T-helper 2 cell treated with Interferon-gamma antibody and Interleukin-4, amounts not matched to agents 100 ng/mL and 5 ng/mL, for 36 hours (primary cell): ENCODE data around the gene DTD1. TPM values are rescaled to one million over a fixed set of nuclear protein-coding genes. Genes with fewer than 3 reads are reported as not detected.

ENCODE experiments used
- intact Hi-C: fragments of 100-400 bp; cut with micrococcal nuclease; formaldehyde crosslinking; loops from one replicate; pipeline ENCODE4 v1.15.1; 2023
- total RNA-seq: library from RNA; stranded (reverse); gene quantifications from 2 replicates; pipeline ENCODE4 v1.2.3, GENCODE V29; 2022

The DTD1 gene
- total RNA-seq, 1 donor from 2014 or later: 28.0 TPM

DNA sequence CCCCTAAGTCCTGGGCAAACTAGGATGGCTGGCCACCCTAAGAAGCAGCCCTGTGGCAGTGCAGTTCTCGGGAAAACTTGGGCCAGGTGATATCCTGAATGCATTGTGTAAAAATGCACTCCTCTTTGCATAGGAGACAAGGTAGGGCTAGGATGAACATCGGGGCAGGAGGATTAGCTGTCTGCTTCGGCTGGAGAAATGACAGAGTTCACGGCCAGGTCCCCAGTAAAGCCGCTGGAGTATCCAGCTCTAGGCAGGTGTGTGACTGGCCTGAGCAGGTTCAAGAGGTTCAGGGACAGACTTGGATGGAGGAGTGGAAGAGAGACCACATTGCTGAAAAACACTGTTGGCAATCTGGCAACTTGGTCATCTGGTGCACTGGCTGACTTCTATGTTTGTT, 26.4 kb downstream of the DTD1 start:
- intact Hi-C loops: no loop called here

DNA sequence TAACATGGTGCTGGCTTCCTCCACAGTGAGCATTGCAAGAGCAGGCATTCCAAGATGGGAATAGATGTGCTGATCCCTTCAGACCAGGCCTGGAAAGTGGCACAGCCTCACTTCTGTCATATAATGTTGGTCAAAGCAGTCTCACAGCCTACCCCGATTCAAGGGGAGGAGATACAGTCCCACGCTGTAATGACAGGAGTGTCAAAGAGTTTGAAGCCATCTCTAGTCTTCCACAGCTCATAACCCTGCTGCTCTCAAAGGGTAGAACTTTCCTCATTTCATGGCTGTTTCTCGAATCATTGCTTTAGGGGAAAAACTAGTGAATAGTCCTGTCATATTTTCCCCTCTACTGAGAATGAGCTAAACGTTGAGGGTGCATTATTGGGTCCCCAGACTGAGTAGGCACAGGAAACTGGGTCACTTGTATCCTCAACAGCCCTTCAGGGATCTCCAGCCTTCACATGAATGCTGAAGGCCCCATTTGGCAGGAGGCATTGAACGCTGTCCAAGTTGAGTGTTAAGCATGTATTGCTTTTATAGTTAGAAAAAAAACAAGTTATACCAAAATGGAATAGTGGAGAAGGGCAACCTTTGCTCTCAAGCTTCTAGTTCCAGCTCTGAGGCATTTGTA, 27.3 kb downstream of the DTD1 start:
- intact Hi-C loops: no loop called here

DNA sequence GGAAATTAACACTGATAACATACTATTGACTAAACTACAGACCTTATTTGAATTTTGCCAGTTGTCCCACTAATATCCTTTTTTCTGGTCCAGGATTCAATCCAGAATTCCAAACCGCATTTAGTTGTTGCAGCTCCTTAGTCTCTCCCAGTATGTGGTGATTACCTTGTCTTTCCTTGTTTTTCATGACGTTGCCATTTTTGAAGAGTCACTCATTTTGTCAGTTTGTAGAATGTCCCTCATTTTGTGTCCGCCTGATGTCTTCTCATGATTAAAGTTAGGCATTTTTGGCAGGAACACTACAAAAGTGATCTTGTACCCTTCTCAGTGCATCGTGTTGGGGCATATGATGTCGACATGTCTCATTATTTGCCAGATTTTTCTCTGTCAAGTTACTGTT, 33.1 kb downstream of the DTD1 start:
- intact Hi-C loops: no loop called here

DNA sequence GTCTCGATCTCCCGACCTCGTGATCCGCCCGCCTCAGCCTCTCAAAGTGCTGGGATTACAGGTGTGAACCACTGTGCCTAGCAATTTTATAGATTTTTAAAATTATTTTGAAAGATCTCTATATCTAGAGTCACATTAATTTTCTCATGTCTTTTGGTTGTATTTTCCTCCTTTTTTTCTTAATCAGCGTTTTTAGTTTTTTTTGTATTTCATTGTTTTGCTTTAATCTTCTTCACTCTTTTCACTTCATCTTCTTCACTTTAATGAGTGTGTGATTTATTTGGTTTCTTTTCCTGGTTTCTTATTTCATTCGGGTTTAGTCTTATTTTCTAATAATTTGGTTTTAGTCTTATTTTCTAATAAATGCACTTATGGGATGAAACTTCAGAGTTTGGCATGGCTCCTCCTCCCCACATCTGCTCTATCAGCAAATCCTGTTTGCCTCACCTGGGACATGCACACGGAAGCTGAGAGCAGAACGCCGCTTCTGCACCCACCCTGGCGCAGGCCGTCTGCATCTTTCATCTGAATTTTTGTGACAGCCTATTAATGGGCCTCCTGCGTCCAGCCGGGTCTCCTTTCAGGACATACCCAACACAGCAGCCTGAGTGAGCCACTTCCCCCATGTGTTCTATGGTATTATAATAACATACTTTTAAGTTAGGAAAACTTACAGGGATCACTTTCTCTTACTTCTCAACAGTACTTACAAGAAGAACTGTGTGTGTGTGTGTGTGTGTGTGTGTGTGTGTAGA, 35.5 kb downstream of the DTD1 start:
- intact Hi-C loops: no loop called here

DNA sequence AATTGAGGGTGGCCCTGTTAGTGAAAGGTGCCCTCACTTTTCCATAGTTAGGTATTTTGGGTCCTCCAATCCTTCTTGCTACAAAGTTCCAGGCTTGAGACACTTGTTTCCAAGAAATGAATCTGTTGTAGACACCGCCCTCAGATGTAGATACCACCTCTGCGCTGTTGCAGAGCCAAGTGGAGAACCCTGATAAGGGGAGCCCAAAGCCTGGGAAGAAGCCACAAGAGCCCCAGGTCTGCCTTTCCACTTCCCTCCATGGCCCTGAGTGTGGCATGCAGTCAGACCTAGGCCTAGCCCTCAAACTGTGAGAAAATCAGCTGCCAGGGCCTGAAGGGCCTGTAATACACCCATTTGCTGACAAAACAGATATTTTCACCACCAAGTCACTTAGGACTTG, 37.1 kb downstream of the DTD1 start:
- intact Hi-C loops: no loop called here

DNA sequence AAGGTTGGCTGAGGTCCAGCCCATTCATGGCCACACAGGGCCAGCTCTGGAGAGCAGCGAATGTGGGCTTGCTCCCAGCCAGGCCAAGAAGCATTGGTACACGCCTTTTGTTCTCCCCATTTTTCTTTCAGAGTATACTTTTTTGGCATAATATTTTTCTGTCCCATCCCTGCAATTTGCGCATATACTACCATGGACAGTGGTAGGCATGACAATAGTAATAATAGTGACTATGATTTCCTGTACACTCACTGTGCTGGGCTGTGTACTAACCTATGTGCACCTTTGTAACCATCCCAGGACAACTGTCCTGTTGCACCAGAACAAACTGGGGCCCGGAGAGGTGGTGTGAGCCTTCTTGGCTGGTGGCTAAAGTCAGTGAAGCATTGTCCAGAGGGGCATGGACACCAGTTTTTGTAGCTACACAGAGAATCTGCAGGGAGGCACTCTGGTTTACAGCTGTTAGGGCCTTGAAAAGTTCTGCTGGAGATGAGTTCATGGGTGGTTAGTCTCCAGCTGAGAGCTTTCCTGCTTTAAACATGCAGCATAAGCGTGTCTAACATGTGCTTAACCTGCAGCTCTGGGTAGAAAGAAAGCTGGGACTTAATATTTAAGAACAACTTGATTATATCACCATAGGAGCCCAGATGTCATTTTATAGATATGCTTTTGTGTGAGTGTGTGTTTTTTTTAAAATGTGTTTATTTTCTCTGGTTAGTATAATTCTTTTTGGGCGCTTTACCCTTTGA, 38.2 kb downstream of the DTD1 start:
- intact Hi-C loops: no loop called here

DNA sequence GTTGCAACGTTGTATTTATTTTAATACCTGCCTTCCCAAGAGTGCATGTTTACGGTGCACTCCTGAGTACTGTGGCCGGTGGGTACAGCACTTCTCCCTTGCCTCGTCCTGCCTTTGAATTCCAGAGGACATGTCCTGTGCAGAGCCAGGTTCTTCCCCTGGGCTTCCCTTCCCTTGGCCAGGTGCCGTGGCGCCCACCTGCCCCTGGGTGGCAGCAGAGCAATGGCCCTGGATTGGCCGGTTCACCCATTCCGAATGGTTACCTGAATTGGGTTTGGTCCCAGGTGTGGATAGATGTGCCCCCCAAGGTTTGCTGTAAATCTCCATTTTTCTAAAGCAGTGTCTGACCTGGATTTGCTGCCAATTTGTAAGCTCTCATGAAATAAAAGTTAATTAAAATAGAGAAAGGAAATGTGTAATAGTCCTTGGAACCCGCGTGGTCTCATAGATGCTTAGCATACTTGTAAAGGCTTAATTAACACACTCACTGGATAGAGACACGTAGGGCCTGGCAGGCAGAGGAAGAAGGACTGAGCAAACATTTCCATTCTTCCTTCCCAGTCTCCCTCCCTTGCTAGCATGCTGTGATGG, 40.6 kb downstream of the DTD1 start:
- intact Hi-C loops: no loop called here

DNA sequence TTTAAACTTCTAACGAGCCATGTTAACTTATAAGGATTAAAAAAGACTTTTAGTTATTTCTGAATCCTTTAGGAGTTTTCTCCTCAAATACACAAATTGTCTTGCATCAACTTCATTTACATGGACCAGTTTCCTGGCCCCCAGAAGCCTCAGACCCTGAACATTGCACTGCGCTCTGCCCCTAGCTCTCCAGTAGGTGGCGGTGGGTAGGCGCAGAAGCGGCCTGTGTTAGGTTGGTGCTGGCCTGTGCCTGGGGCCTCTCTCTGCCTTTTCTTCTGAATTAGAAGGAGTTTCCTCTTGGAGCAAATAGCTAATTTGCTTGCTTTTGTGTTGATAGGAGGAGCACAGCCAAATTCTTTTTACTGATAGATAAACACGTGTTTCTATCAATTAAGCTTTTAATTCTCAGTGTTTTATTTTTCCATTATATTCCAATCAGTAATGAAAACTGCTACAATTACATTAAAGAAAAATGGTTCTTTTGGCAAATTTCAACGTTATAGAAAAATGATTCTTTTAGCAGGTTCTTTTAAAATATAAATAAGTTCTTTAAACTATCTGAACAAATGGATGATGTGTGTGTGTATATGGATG, 44.4 kb downstream of the DTD1 start:
- intact Hi-C loops: loop anchor here (2.0 to 5.0 kb wide), 2 partner anchors 220 to 425 kb away; no protein-coding TSS in a partner anchor

DNA sequence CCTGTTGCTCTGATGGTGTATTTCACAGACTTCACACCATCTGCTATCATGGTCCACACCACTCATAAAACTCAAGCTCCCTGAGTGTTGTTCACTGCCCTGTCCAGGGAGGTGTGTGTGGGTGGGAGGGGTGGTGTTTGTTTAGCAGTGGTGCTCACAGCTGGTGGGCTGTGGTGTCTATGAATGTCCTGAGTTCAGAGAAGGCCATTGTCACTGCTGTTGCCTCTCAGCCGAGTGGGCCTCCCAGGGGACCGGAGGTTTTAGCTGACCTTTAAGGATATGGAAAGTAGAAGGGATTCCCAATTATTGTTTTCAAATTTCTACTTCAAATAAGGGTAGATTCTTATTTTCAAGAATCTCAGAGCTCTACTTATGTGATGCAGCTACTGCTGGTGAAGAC, 45.6 kb downstream of the DTD1 start:
- intact Hi-C loops: loop anchor here (2.0 to 5.0 kb wide), 2 partner anchors 221 to 423 kb away; no protein-coding TSS in a partner anchor

DNA sequence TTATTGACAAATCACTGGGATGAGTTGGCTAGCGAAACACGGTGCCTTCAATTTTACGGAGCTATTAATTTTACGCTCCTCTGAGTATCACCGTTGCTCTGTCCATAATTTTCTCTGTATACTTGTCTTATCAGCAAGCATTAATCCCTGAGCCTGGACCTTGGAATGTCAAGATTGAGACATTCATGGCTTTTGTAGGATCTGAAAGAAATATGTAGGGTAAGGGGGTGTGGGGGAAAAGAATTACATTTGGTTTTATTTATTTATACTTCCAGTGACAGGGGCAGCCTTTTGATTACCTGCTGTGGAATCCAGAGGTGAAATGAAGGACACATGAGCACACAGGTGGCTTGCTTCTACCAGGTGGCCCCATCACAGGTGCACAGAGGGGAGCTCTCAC, 46.6 kb downstream of the DTD1 start:
- intact Hi-C loops: loop anchor here (5.0 kb wide), 1 partner anchor 222 kb away; no protein-coding TSS in a partner anchor

DNA sequence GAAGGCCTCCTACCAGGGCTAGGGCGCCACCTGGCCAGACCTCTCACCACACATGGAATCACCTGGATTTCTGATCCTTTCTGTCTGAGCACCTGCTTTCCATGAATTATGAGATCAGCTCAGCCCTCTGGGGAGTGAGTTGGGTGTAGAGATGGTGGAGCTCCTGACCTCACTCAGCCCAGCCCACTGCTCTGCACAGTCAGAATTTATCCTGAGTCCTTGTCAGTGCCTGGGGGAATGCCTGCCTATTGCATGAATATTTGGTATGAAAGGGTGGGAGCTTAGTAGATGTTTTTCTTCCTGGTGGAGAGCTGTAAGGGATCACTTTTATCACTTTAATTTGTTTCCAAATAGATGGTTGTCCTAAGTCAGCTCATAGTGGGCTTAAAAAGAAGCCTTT, 47.5 kb downstream of the DTD1 start:
- intact Hi-C loops: no loop called here

DNA sequence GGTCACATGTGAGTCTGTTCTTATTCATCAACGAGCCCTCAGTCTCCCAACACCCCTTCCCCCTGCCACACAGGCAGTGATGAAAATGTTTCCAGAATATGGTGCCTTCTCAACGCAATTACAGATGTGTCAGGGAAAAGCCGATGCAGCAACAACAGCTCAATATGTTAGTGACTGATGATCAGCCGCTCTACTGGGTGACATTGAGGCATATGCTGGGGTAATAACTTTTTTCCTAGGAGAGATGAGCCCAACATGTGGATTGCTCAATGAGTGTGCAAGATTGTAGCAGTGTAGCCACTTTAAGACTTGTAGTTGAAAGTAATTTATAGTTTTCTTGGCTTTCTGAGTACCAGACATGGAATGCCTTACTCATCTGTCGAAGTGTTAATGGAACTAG, 49.4 kb downstream of the DTD1 start:
- intact Hi-C loops: no loop called here

DNA sequence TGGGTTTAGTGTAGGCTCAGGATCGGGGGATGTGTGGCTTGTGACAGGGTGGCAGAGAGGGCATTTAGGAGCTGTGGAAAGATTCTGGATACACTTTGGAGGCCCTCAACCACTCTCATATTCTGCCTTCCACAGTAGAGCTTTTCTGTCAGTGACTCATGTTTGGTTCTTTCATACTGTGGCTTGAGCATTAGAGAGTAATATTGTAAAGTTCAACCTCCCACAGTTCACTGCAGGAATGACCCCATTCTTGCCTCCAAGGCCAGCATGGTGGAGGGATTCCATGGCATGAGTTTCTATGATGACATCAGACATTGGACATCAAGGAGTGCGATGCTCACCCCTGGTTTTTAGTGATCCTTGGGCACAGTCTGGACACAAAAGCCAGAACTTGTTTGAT, 50.9 kb downstream of the DTD1 start:
- intact Hi-C loops: no loop called here

DNA sequence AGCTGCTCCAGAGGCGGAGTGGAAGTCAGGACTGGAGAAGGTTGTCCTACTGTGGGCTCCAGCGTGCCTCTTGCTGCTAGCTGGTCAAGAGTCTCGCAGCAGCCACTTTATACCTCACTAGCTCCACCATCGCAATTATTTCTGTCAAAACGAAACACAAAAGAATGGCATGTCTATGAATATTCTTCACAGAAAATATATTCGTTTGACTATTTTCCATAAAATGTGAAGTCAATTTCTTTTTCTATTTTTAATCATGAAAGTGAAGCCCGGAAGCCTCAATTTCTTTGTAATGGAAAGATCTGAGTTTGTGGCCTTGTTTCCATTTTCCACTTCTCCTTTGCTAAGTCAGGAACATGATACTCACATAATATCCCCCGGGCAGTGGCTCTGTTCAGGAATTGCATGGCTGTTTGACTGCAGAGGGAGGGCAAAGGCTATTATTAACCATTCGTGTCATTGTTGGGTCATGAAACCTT, 51.7 kb downstream of the DTD1 start:
- intact Hi-C loops: no loop called here

DNA sequence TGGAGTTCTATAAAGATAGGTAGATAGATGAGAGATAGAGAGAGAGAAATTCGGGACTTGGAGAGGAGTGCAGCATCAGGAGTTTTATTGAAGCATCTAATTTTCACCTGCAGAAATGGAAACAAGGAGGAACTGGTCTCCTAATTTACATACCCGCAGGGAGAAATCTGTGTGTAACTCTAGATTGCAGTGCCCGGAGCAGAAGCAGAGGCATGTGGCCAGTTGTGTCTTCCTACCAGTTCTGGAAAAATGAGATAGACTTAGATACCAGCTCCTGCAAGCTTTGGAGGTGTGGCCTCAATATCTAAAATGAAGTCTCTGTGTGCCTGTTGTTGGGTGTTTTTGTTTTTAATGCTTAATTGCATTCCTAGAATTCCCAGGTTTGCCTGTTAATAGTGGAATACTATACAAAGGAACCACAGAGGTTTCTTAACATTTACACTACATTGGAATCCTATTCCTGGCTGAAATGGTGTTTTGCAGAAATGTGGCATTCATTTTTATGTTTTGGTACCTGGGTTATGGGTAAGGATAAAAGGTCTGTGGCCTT, 57.4 kb downstream of the DTD1 start:
- intact Hi-C loops: no loop called here

DNA sequence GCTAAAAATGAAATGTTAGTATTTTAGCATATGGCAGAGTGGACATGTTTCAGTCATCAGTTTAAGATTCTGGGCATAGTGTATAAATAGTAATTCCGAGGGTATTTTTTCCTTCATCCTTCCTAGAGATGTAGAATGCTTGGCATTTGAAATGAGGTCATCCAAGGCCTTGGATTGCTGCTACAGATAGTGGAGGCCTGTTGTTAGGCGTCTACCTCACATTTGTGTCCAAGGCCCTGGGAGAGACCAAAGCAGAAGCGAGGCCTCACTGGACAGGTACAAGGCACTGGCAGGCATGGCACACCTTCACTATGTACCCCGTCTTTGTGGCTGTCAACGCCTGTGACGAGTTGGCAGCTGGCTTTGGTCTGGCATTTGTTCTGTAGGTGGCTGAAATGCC, 58.0 kb downstream of the DTD1 start:
- intact Hi-C loops: no loop called here

DNA sequence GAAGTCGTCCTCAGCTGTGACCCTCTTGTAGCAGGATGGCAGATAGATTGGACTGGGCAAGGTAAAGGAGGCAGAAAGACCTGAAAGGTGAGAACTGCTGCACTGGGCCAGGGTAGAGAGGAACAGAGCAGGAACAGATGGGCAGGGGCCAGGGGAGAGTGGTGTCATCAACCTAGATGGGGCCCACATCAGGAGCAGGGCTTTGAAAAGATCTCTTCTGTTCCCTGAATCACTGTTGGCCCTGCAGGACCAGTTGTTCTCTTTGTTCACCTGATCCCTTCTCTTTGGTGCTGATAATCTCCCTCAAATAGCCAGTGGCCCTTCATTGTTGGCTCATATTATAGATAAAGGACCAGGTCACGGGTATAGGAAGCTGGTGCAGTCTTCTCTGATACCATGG, 59.9 kb downstream of the DTD1 start:
- intact Hi-C loops: no loop called here

DNA sequence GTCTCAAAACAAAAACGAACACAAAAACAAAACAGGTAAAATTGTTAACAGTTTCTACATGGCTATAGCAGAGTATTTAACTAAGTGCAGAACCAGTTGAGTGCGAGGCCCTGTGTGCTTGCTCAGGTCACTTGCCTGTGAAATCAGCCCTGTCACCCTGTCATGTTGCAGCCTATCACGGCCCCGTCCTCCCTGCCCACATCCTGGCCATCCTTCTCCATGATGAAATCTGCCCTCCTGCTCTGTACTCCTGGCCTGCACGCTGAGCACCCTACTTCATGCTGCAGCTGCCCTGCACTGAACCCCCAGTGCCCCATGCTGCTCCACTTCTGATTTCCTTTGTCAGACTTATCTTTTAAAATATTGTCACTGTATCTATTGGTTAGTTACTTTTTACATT, 62.4 kb downstream of the DTD1 start:
- intact Hi-C loops: no loop called here

DNA sequence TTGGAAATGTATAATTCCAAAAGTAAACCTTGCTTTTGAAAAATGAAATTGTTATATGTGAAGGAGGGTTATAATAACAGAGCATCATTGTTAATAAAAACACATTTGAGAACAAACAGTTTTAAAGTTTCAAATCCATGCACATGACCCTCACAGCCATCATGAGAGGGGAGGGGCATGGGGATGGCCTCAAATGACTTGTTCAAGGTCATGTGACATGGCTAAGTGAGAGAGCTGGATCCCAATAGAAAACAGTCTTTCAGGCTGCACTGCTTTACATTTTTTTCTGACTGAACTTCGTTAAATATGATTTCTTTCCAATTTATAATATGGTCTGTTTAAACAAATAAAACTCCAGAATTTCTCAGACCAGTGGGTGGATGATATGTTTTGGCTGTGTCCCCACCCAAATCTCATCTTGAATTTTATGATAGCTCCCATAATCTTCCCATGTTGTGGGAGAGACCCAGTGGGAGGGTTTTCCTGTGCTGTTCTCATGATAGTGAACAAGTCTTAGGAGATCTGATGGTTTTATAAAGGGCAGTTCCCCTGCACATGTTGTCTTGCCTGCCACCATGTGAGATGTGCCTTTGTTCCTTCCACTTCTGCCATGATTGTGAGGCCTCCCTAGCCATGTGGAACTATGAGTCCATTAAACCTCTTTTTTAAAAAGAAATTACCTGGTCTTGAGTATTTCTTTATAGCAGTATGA, 66.0 kb downstream of the DTD1 start:
- intact Hi-C loops: no loop called here

DNA sequence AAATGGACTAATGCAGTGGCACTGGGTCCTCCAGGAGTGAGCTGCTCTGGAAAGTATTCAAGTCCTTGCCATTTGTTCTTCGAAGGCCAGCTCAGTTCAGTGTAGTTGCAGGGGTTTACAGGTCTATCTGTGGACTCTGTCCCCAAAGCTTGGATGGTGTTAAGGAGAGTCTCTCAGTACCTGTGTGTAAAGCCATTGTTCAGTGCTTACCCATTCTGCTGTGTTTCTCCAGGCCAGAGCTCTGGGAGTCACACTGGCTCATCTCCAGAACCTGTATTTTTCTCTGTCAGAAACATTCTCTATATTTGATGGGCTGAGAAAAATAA, 66.6 kb downstream of the DTD1 start:
- intact Hi-C loops: no loop called here

DNA sequence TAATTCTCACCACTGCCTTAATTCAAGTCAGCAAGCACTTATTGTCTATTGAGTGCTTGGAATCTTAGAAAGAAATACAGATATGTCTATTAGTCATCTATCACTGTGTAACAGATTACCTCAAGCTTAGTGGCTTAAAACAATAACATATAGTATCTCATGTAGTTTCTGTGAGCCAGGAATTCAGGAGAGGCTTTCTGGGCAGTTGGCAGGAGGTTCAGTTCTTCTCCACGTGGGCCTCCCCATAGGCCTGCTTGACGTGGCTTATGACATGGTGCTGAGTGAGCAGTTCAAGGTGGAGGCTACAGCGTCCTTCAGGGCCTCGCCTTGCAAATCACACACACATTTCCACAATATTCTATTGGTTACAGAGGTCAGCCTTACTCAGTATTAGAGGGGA, 69.7 kb downstream of the DTD1 start:
- intact Hi-C loops: no loop called here
